PC-3 (cell line): Measurements from ENCODE around the gene ABCB8.

Experiments used
- CTCF ChIP-seq: fragments of 300-600 bp; sonication (generic); conservative IDR thresholded peaks from 2 replicates; pipeline ENCODE4 v1.5.1; 2017; ENCODE audit warnings: antibody characterized with exemption, low read depth, mild to moderate bottlenecking, low read length
- EZH2 ChIP-seq: fragments of 300-600 bp; sonication (generic); IDR thresholded peaks from one replicate; pipeline ENCODE4 v1.6.1; 2017; ENCODE audit warnings: antibody characterized with exemption, mild to moderate bottlenecking, low read length; ENCODE audit not compliant: unreplicated experiment
- EZH2phosphoT487 ChIP-seq: fragments of 300-600 bp; sonication (generic); IDR thresholded peaks from 2 replicates; pipeline ENCODE4 v1.6.1; 2018; ENCODE audit warnings: mild to moderate bottlenecking, antibody characterized with exemption, low read length, borderline replicate concordance

GRCh38 chr7:150997817-150998216 lies 30.4 kb upstream of the ABCB8 start:
- TF ChIP-seq CTCF (no peak), EZH2 (no peak), EZH2phosphoT487 (no peak)
